NCI-H526 treated with DMSO at 0.1 percent for 48 hours (cell line): ENCODE results near the gene CFAP221.

Source experiments
- DNase-seq: peaks from one replicate; lab custom pipeline; 2025; lab: John Stamatoyannopoulos, UW

The CFAP221 gene

GRCh38 chr2:119544075-119544938 lies at the start of gene CFAP221:
Gene CFAP221 (plus strand): TSS chr2:119544449. CDS start chr2:119546132, 1,683 bp downstream.
- DNase-seq: peak; percentile 60

GRCh38 chr2:119495948-119496347 lies 48.3 kb upstream of the CFAP221 start:
- DNase-seq: no peak

GRCh38 chr2:119496682-119497081 lies 47.6 kb upstream of the CFAP221 start:
- DNase-seq: no peak

- no peak for DNase-seq
Observed at GRCh38 chr2:119508756-119509155, 35.5 kb upstream of the CFAP221 start.

GRCh38 chr2:119511989-119512388 lies 32.3 kb upstream of the CFAP221 start:
- DNase-seq: no peak

GRCh38 chr2:119512946-119513345 lies 31.3 kb upstream of the CFAP221 start:
- no peak for DNase-seq

- no peak for DNase-seq
Observed at GRCh38 chr2:119513832-119514231, 30.4 kb upstream of the CFAP221 start.

- no peak for DNase-seq
Observed at GRCh38 chr2:119516121-119516520, 28.1 kb upstream of the CFAP221 start.

- DNase-seq: peak; percentile 6
Observed at GRCh38 chr2:119517433-119517832, 26.8 kb upstream of the CFAP221 start.

- no peak for DNase-seq
Observed at GRCh38 chr2:119518401-119519056, 25.7 kb upstream of the CFAP221 start.

GRCh38 chr2:119519057-119519408 lies 25.2 kb upstream of the CFAP221 start:
- no peak for DNase-seq

GRCh38 chr2:119520696-119521432 lies 23.4 kb upstream of the CFAP221 start:
- DNase-seq: no peak

- no peak for DNase-seq
Observed at GRCh38 chr2:119521433-119522050, 22.7 kb upstream of the CFAP221 start.

- DNase-seq: no peak
Observed at GRCh38 chr2:119522671-119523070, 21.6 kb upstream of the CFAP221 start.

GRCh38 chr2:119523383-119523951 lies 20.8 kb upstream of the CFAP221 start:
- DNase-seq: no peak

GRCh38 chr2:119523952-119524694 lies 20.1 kb upstream of the CFAP221 start, which contains the start of gene SCTR:
Gene SCTR (minus strand): TSS chr2:119524483. CDS start chr2:119524226, 257 bp downstream.
- DNase-seq: no peak

GRCh38 chr2:119525614-119526013 lies 18.6 kb upstream of the CFAP221 start:
- no peak for DNase-seq

- no peak for DNase-seq
Observed at GRCh38 chr2:119527999-119528398, 16.2 kb upstream of the CFAP221 start.

GRCh38 chr2:119531292-119531691 lies 13.0 kb upstream of the CFAP221 start:
- no peak for DNase-seq

- no peak for DNase-seq
Observed at GRCh38 chr2:119533560-119533959, 10.7 kb upstream of the CFAP221 start.

GRCh38 chr2:119536211-119536610 lies 8.0 kb upstream of the CFAP221 start:
- DNase-seq: peak; percentile 19
